B cell (primary cell): ENCODE measurements around the gene PCDHA11. TPM values are rescaled to one million over a fixed set of nuclear protein-coding genes. Genes with fewer than 3 reads are reported as not detected.

Experiments
- ATAC-seq: fragments of 200-7000 bp; cut with Tn5 transposase; one replicate; pipeline ENCODE4 v1.10.0; 2021; ENCODE audit warnings: low read depth, mild to moderate bottlenecking, moderate number of reproducible peaks, moderate library complexity
- CTCF ChIA-PET: fragments of 350-600 bp; sonication (Branson Sonifier 250); formaldehyde crosslinking; loops from one replicate; lab custom pipeline; 2021; ENCODE audit warnings: antibody characterized with exemption, inconsistent platforms; lab: Charles Lee
- POLR2A ChIA-PET: fragments of 350-600 bp; sonication (Branson Sonifier 250); formaldehyde crosslinking; loops from one replicate; lab custom pipeline; 2021; ENCODE audit warnings: antibody characterized with exemption; lab: Charles Lee
- DNase-seq: peaks from one replicate; pipeline ENCODE4 v3.0.0; 2013
- H2AFZ ChIP-seq: 2 replicates; pipeline ENCODE4 v1.6.1; 2012; ENCODE audit warnings: mild to moderate bottlenecking, low read depth, low read length; ENCODE audit not compliant: insufficient read depth, poor library complexity, severe bottlenecking
- H3K27ac ChIP-seq, 2 donors: 1 replicate in 1 of 2; 2 replicates in 1 of 2; pipeline ENCODE4 v1.5.1; 2012 to 2013; ENCODE audit warnings: low read length in 2 of 2, mild to moderate bottlenecking in 2 of 2, moderate library complexity in 1 of 2
- H3K27me3 ChIP-seq, 4 experiments: fragments of 200-600 bp in 1 of 4; sonication (generic) in 1 of 4; replicated peaks in 1 of 4; 1 replicate in 2 of 4; 2 replicates in 2 of 4; pipeline versions ENCODE4 v1.6.1 to v1.7.0; 2013 to 2016; ENCODE audit warnings: low read length in 3 of 4, mild to moderate bottlenecking in 2 of 4, mixed read lengths in 1 of 4, moderate library complexity in 1 of 4; ENCODE audit not compliant: insufficient read depth in 4 of 4, control insufficient read depth in 3 of 4; ENCODE audit errors: control extremely low read depth in 1 of 4
- H3K36me3 ChIP-seq, 2 experiments: replicated peaks in 1 of 2; 1 replicate in 1 of 2; 2 replicates in 1 of 2; pipeline versions ENCODE4 v1.6.1 to v1.7.1; 2013; ENCODE audit warnings: low read length in 1 of 2; ENCODE audit not compliant: insufficient read depth in 2 of 2, control insufficient read depth in 1 of 2; ENCODE audit errors: control extremely low read depth in 1 of 2, extremely low read depth in 1 of 2
- H3K4me1 ChIP-seq, 2 donors: fragments of 200-600 bp in 1 of 2; sonication (generic) in 1 of 2; 1 replicate in 1 of 2; 2 replicates in 1 of 2; pipeline versions ENCODE4 v1.5.1 to v1.6.1; 2013 to 2017; ENCODE audit warnings: low read length in 2 of 2; ENCODE audit not compliant: control insufficient read depth in 2 of 2, insufficient read depth in 2 of 2
- H3K4me2 ChIP-seq: replicated peaks from 2 replicates; pipeline ENCODE3; 2012; ENCODE audit warnings: mild to moderate bottlenecking, low read depth, low read length; ENCODE audit not compliant: poor library complexity, severe bottlenecking
- H3K4me3 ChIP-seq, 5 experiments: fragments of 200-600 bp in 1 of 5; sonication (generic) in 1 of 5; 1 replicate in 3 of 5; 2 replicates in 2 of 5; pipeline versions ENCODE4 v1.5.1 to v1.7.0; 2011 to 2016; ENCODE audit warnings: low read length in 4 of 5, mild to moderate bottlenecking in 4 of 5, low read depth in 2 of 5, control low read depth in 1 of 5, moderate library complexity in 1 of 5; ENCODE audit not compliant: insufficient read depth in 1 of 5; ENCODE audit errors: control extremely low read depth in 1 of 5, extremely low read depth in 1 of 5
- H3K79me2 ChIP-seq: fragments of 200-600 bp; sonication (generic); one replicate; pipeline ENCODE4 v1.6.0; 2016; ENCODE audit warnings: low read length; ENCODE audit not compliant: control insufficient read depth, insufficient read depth
- H3K9ac ChIP-seq: fragments of 200-600 bp; sonication (generic); 2 replicates; pipeline ENCODE4 v1.6.1; 2017; ENCODE audit warnings: mild to moderate bottlenecking, low read length, moderate library complexity
- H3K9me3 ChIP-seq, 3 donors: one replicate each; pipeline versions ENCODE4 v1.6.1 to v1.7.1; 2013; ENCODE audit warnings: low read length in 2 of 3; ENCODE audit not compliant: control insufficient read depth in 2 of 3, insufficient read depth in 1 of 3; ENCODE audit errors: control extremely low read depth in 1 of 3
- H4K20me1 ChIP-seq: 2 replicates; pipeline ENCODE4 v1.6.0; 2012; ENCODE audit warnings: mild to moderate bottlenecking, low read length; ENCODE audit not compliant: insufficient read depth, control insufficient read depth, poor library complexity, severe bottlenecking
- H3K27ac Mint-ChIP-seq: one replicate; pipeline ENCODE4 v1.8.0; 2021; ENCODE audit warnings: mixed read lengths
- H3K27me3 Mint-ChIP-seq: one replicate; pipeline ENCODE4 v1.8.0; 2021; ENCODE audit warnings: mixed read lengths
- H3K4me1 Mint-ChIP-seq: one replicate; pipeline ENCODE4 v1.8.0; 2021; ENCODE audit warnings: mixed read lengths
- H3K4me3 Mint-ChIP-seq: one replicate; pipeline ENCODE4 v1.8.0; 2021; ENCODE audit warnings: mixed read lengths
- H3K9me3 Mint-ChIP-seq: one replicate; pipeline ENCODE4 v1.8.0; 2022; ENCODE audit warnings: mixed read lengths; ENCODE audit not compliant: insufficient read depth
- CTCF ChIP-seq: fragments of 200-600 bp; IDR thresholded peaks from one replicate; pipeline ENCODE4 v1.8.0; 2022; ENCODE audit warnings: antibody characterized with exemption, mild to moderate bottlenecking
- EZH2 ChIP-seq: IDR thresholded peaks from 2 replicates; pipeline ENCODE4 v1.6.1; 2012; ENCODE audit warnings: borderline replicate concordance, low read depth, mild to moderate bottlenecking, moderate library complexity, low read length; ENCODE audit not compliant: insufficient read depth, poor library complexity, severe bottlenecking
- WGBS: methylation state at CpG from one replicate; pipeline ENCODE4 v1.1.5; 2013; ENCODE audit warnings: missing lambda C conversion rate; ENCODE audit not compliant: insufficient coverage; 5-methylcytosine and 5-hydroxymethylcytosine counted together
- intact Hi-C: fragments of 100-400 bp; cut with micrococcal nuclease; formaldehyde crosslinking; loops from one replicate; pipeline ENCODE4 v1.10.0; 2022
- polyA plus RNA-seq: library from polyadenylated mRNA; depleted of rRNA; stranded (reverse); fragments of >200 nt; gene quantifications from 2 replicates; pipeline ENCODE4 v1.2.3, GENCODE V29; 2012
- total RNA-seq, 2 donors: library from RNA; stranded (reverse); fragments of 120-200 nt in 1 of 2; gene quantifications; 1 replicate in 1 of 2; 2 replicates in 1 of 2; pipeline versions ENCODE4 v1.2.3 to v1.2.4, GENCODE V29; 2013 to 2022

Gene PCDHA11
- total and polyA plus RNA-seq, 2 donors (not counting 1 experiment from before 2014, with no cell fraction given): not detected

DNA sequence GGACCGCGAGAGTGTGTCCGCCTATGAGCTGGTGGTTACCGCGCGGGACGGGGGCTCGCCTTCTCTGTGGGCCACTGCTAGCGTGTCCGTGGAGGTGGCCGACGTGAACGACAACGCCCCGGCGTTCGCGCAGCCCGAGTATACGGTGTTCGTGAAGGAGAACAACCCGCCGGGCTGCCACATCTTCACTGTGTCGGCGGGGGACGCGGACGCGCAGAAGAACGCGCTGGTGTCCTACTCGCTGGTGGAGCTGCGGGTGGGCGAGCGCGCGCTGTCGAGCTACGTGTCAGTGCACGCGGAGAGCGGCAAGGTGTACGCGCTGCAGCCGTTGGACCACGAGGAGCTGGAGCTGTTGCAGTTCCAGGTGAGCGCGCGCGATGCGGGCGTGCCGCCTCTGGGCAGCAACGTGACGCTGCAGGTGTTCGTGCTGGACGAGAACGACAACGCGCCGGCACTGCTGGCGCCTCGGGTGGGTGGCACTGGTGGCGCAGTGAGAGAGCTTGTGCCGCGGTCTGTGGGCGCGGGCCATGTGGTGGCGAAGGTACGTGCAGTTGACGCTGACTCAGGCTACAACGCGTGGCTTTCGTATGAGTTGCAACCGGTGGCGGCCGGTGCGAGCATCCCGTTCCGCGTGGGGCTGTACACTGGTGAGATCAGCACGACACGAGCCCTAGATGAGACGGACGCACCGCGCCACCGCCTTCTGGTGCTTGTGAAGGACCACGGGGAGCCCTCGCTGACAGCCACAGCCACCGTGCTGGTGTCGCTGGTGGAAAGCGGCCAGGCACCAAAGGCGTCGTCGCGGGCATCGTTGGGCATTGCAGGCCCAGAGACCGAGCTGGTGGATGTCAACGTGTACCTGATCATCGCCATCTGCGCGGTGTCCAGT, 32.9 kb upstream of the PCDHA11 start:
- no peaks in the 10 kb centered on the region for H3K79me2 ChIP-seq
- peaks cover 0 to 21% (median 11%) of the 10 kb centered on the region in 3 donors for H3K9me3 ChIP-seq
- ATAC-seq (no peak), DNase-seq (no peak)
- intact Hi-C loops: no loop called here
- ChIA-PET POLR2A (no interaction called here), CTCF (no interaction called here)
- Mint-ChIP-seq H3K4me3 (no peak overlapping the region), H3K27me3 (peaks cover 26% of the 10 kb centered on the region), H3K27ac (no peak overlapping the region), H3K9me3 (peaks cover 3% of the 10 kb centered on the region), H3K4me1 (no peaks in the 10 kb centered on the region)
- no peaks in the 10 kb centered on the region for H3K36me3 ChIP-seq
- no peak overlapping the region for H3K27ac ChIP-seq
- TF ChIP-seq EZH2 (no peak), CTCF (no peak)
- H2AFZ ChIP-seq: no peak overlapping the region
- no peaks in the 10 kb centered on the region for H3K4me1 ChIP-seq
- 60% methylated on average over 103 of the region's 103 CpGs for WGBS
- H3K4me3 ChIP-seq: no peak overlapping the region
- H3K27me3 ChIP-seq: peaks cover 0 to 10% (median 5%) of the 10 kb centered on the region in 4 experiments
- H3K4me2 ChIP-seq: no peak overlapping the region
- H3K9ac ChIP-seq: no peak overlapping the region
- H4K20me1 ChIP-seq: no peaks in the 10 kb centered on the region
